ENCODE results near the gene RBM33.

DNA sequence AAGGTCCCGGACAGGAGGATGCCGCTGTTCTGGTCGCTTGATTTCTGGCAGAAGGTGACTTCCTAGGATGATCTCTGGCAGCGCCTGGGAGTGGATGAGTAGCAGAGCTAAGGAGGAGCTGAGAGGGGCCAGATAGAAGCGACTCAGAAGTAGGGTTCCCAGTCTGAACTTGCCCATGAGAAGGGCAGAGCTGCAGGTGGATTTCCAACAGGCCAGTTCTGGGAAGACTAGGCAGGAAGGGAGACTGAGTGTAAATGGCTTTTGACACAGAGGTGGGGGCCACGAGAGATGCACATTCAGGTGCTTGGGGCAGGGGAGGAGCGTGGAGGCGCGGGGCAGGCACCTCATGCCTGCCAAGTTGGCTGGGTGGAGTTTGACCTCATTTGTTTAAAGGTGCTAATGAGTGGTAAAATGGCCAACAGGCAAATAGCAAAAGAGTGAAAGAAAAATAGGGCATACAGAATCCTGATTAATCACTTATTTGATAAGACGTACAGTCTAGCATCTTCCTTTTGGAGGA lies 109.0 kb downstream of the RBM33 start:
- TF ChIP-seq, protein P1, sequence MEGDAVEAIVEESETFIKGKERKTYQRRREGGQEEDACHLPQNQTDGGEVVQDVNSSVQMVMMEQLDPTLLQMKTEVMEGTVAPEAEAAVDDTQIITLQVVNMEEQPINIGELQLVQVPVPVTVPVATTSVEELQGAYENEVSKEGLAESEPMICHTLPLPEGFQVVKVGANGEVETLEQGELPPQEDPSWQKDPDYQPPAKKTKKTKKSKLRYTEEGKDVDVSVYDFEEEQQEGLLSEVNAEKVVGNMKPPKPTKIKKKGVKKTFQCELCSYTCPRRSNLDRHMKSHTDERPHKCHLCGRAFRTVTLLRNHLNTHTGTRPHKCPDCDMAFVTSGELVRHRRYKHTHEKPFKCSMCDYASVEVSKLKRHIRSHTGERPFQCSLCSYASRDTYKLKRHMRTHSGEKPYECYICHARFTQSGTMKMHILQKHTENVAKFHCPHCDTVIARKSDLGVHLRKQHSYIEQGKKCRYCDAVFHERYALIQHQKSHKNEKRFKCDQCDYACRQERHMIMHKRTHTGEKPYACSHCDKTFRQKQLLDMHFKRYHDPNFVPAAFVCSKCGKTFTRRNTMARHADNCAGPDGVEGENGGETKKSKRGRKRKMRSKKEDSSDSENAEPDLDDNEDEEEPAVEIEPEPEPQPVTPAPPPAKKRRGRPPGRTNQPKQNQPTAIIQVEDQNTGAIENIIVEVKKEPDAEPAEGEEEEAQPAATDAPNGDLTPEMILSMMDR (IDR thresholded peaks at IDR 0.05; ENCODE audit: borderline replicate concordance, extremely low read depth, low read length, poor library complexity, severe bottlenecking), result no peak
- TF ChIP-seq EZH2 (IDR thresholded peaks at IDR 0.05; ENCODE audit: borderline replicate concordance, low read depth, low read length, severe bottlenecking), result no peak
